Gastrocnemius medialis (tissue), 4 donors: ENCODE results near the gene ATAT1. TPM values are rescaled to one million over a fixed set of nuclear protein-coding genes. Genes with fewer than 3 reads are reported as not detected.
"Not testable (repeated sequence)": the region's sequence is repeated elsewhere in the genome, so short reads cannot be mapped to it uniquely, and the experiment has no call there.

Experiments used
- ATAC-seq, 2 donors: fragments of 150-250 bp; one replicate each; pipeline ENCODE4 v1.9.1; 2016
- DNase-seq, 2 donors: peaks; one replicate each; pipeline ENCODE4 v3.0.0-alpha.2; 2019
- H3K27ac ChIP-seq, 4 donors: fragments of 200-600 bp; sonication (generic); 1 replicate in 1 of 4; 2 replicates in 3 of 4; pipeline ENCODE4 v1.5.1; 2016 to 2018; ENCODE audit warnings: mild to moderate bottlenecking in 2 of 4, moderate library complexity in 1 of 4
- H3K27me3 ChIP-seq, 3 donors: fragments of 200-600 bp; sonication (generic) in 2 of 3; 1 replicate in 1 of 3; 2 replicates in 2 of 3; pipeline versions ENCODE4 v1.5.1 to v1.6.0; 2016 to 2019; ENCODE audit warnings: mild to moderate bottlenecking in 1 of 3, moderate library complexity in 1 of 3
- H3K36me3 ChIP-seq, 2 donors: fragments of 200-600 bp; sonication (generic) in 1 of 2; one replicate each; pipeline ENCODE4 v1.5.1; 2017 to 2018
- H3K4me1 ChIP-seq, 2 donors: fragments of 200-600 bp; sonication (generic) in 1 of 2; one replicate each; pipeline ENCODE4 v1.5.1; 2016 to 2017; ENCODE audit warnings: mild to moderate bottlenecking in 2 of 2
- H3K4me3 ChIP-seq, 4 donors: fragments of 200-600 bp; sonication (generic) in 3 of 4; 1 replicate in 1 of 4; 2 replicates in 3 of 4; pipeline ENCODE4 v1.5.1; 2016 to 2019; ENCODE audit warnings: mild to moderate bottlenecking in 2 of 4
- H3K9me3 ChIP-seq, 3 donors: fragments of 200-600 bp; sonication (generic) in 2 of 3; 1 replicate in 1 of 3; 2 replicates in 2 of 3; pipeline ENCODE4 v1.5.1; 2016 to 2019
- POLR2A ChIP-seq, 2 donors: fragments of 450-650 bp; IDR thresholded peaks; one replicate each; pipeline ENCODE4 v1.6.1; 2017; ENCODE audit warnings: antibody characterized with exemption in 2 of 2, mild to moderate bottlenecking in 2 of 2, moderate library complexity in 2 of 2
- in situ Hi-C, 4 donors: fragments of 200-750 bp; cut with MboI; loops; one replicate each; pipeline versions ENCODE4 v1.15.0 to v1.8.0; 2017; ENCODE audit warnings: low sequenced_read_pairs in 4 of 4
- intact Hi-C: fragments of 100-400 bp; cut with DNase I; formaldehyde crosslinking; loops from one replicate; pipeline ENCODE4 v1.15.1; 2023; ENCODE audit warnings: low total_unique reads
- total RNA-seq, 4 donors: library from RNA; depleted of rRNA; stranded (reverse); fragments of >200 nt; gene quantifications; one replicate each; pipeline versions ENCODE4 v1.1.0 to v1.2.3, GENCODE V29; 2016
- TF ChIP-seq, protein P1 (sequence below), 5 experiments: fragments of 450-650 bp in 3 of 5; fragments of 200-600 bp in 2 of 5; sonication (generic) in 2 of 5; IDR thresholded peaks in 4 of 5; conservative IDR thresholded peaks in 1 of 5; 1 replicate in 4 of 5; 2 replicates in 1 of 5; pipeline ENCODE4 v1.5.1; 2016 to 2019; ENCODE audit warnings: antibody characterized with exemption in 5 of 5, mild to moderate bottlenecking in 3 of 5, moderate library complexity in 3 of 5

The ATAT1 gene
- total RNA-seq, 4 donors from 2014 or later: 0.73 to 7.8 (median 1.7) TPM

DNA sequence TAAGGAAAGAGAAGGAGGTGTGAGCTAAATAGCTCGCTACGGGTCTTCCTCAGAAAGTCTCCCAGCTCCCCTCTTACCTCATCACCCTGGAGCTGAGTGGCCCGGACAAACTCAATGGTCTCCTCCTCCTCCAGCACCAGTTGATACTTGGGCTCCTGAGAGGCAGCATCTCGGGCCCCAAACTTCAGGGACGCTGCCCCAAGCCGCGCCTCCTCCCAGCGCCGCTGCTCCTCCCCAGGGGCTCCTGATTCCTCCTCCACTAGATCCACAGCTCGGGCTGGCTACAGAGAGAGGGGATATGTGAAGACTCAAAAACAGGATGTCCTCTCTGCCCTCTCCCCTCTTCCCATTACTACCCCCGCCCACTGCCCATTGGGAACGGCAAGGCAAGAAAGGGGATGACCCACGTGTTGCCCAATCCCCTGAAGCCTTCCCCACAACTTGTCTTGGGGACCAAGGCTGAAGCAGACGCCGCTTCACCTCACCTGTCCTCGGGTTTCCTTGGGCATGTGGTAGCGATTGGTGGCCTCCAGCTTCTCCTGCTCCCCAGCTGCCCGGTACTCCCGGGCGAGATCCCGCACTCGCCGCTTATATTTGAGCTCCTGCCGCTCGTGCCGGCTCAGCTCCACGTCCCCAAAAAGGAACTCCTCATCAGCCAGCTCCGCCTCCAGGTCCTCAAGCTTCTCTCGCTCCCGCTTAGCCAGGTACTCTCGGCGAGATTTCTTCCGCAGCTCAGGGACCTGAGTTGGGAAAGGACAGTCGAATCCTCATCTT, 38.5 kb downstream of the ATAT1 start:
- in situ Hi-C loops (loop anchor here in 1 of 4 donors (25.0 kb wide), 1 partner anchor 422 kb away; no protein-coding TSS in a partner anchor), intact Hi-C loops (no loop called here)
- peaks cover 0 to 98% of the 10 kb centered on the region in 2 donors for H3K36me3 ChIP-seq
- no peak for DNase-seq
- no peaks in the 10 kb centered on the region for H3K4me1 ChIP-seq
- no peaks in the 10 kb centered on the region for H3K27me3 ChIP-seq
- TF ChIP-seq, protein P1, sequence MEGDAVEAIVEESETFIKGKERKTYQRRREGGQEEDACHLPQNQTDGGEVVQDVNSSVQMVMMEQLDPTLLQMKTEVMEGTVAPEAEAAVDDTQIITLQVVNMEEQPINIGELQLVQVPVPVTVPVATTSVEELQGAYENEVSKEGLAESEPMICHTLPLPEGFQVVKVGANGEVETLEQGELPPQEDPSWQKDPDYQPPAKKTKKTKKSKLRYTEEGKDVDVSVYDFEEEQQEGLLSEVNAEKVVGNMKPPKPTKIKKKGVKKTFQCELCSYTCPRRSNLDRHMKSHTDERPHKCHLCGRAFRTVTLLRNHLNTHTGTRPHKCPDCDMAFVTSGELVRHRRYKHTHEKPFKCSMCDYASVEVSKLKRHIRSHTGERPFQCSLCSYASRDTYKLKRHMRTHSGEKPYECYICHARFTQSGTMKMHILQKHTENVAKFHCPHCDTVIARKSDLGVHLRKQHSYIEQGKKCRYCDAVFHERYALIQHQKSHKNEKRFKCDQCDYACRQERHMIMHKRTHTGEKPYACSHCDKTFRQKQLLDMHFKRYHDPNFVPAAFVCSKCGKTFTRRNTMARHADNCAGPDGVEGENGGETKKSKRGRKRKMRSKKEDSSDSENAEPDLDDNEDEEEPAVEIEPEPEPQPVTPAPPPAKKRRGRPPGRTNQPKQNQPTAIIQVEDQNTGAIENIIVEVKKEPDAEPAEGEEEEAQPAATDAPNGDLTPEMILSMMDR (IDR thresholded peaks at IDR 0.05 in 4 of 5, conservative IDR thresholded peaks at IDR 0.05 in 1 of 5): no peak
- TF ChIP-seq POLR2A (IDR thresholded peaks at IDR 0.05): no peak
- no peak overlapping the region for H3K4me3 ChIP-seq
- H3K9me3 ChIP-seq: no peaks in the 10 kb centered on the region
- no peak overlapping the region for H3K27ac ChIP-seq
- ATAC-seq: no peak

DNA sequence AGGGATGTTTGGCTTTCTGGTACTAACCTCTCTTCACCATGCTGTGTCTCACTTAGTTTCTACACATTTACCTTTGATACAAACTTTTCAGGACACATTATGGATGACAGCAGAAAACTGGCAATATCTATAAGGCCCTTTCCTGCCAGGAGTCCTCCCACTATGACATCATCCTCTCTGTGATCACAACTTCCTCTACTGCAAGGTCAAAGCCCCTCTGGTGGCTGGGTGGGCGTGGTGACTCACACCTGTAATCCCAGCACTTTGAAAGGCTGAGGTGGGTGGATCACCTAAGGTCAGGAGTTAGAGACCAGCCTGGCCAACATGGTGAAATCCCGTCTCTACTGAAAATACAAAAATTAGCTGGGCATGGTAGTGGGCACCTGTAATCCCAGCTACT, 39.6 kb downstream of the ATAT1 start:
- intact Hi-C loops, H3K27ac ChIP-seq: not testable (repeated sequence)

GRCh38 chr6:30670760-30671527, 44.3 kb downstream of the ATAT1 start:
- no peaks in the 10 kb centered on the region for H3K27me3 ChIP-seq
- intact Hi-C loops (loop anchor here (5.0 kb wide), 4 partner anchors 54 to 241 kb away; partner anchors contain the start of genes HLA-E, MRPS18B, PPP1R10 and VARS2), in situ Hi-C loops (loop anchor here in 1 of 4 donors (25.0 kb wide), 1 partner anchor 416 kb away; no protein-coding TSS in a partner anchor)
- peak overlapping the region in 1 of 4 donors; percentile 93 for H3K4me3 ChIP-seq
- H3K4me1 ChIP-seq: peaks cover 15 to 18% of the 10 kb centered on the region in 2 donors
- DNase-seq: no peak
- TF ChIP-seq, protein P1 (IDR thresholded peaks at IDR 0.05 in 4 of 5, conservative IDR thresholded peaks at IDR 0.05 in 1 of 5): no peak
- no peak for TF ChIP-seq POLR2A (IDR thresholded peaks at IDR 0.05)
- ATAC-seq: no peak
- no peaks in the 10 kb centered on the region for H3K9me3 ChIP-seq
- H3K27ac ChIP-seq: no peak overlapping the region
- peaks cover 0 to 47% of the 10 kb centered on the region in 2 donors for H3K36me3 ChIP-seq

More for the DNA sequence above, 39.6 kb downstream of the ATAT1 start:
- not testable (repeated sequence) for H3K4me3 ChIP-seq, H3K27me3 ChIP-seq, ATAC-seq, H3K4me1 ChIP-seq, DNase-seq, H3K9me3 ChIP-seq
- H3K36me3 ChIP-seq: peaks cover 0 to 93% of the 10 kb centered on the region in 2 donors
- in situ Hi-C loops: loop anchor here in 1 of 4 donors (25.0 kb wide), 1 partner anchor 421 kb away; no protein-coding TSS in a partner anchor

GRCh38 chr6:30672445-30673253, 46.0 kb downstream of the ATAT1 start, which contains the start of gene DHX16:
TSS of gene DHX16 (minus strand) at chr6:30673006. CDS start at chr6:30672841, 165 bp downstream.
- H3K36me3 ChIP-seq: peaks cover 0 to 46% of the 10 kb centered on the region in 2 donors
- peak within 1 kb of the TSS; percentile 78 to 88 (median 82) for H3K27ac ChIP-seq
- H3K9me3 ChIP-seq: no peaks in the 10 kb centered on the region
- H3K27me3 ChIP-seq: no peaks in the 10 kb centered on the region
- ATAC-seq (peak; percentile 90 to 94), DNase-seq (peak; percentile 91 to 96)
- H3K4me3 ChIP-seq: peak within 1 kb of the TSS; percentile 78 to 95 (median 91)
- TF ChIP-seq, protein P1 (IDR thresholded peaks at IDR 0.05 in 4 of 5, conservative IDR thresholded peaks at IDR 0.05 in 1 of 5): peak; percentile 65 to 89 (median 86)
- peak in 1 of 2 donors; percentile 30 for TF ChIP-seq POLR2A (IDR thresholded peaks at IDR 0.05)
- in situ Hi-C loops (loop anchor here in 1 of 4 donors (25.0 kb wide), 1 partner anchor 415 kb away; no protein-coding TSS in a partner anchor), intact Hi-C loops (loop anchor here (1.0 to 5.0 kb wide), 6 partner anchors 18 to 240 kb away; partner anchors contain the start of genes C6orf136, HLA-E, MRPS18B and NRM)
- H3K4me1 ChIP-seq: peaks cover 15 to 18% of the 10 kb centered on the region in 2 donors
